A549 (cell line): ENCODE results near the gene CYP24A1. TPM values are rescaled to one million over a fixed set of nuclear protein-coding genes. Genes with fewer than 3 reads are reported as not detected.

Experiments
- ATAC-seq, 2 experiments: fragments of 200-7000 bp in 1 of 2; fragments of >200 bp in 1 of 2; cut with Nextera tagmentation in 1 of 2; cut with Tn5 transposase in 1 of 2; 3 replicates each; pipeline versions ENCODE4 v1.8.0 to v1.9.1; 2018 to 2020; ENCODE audit warnings: mild to moderate bottlenecking in 1 of 2, moderate library complexity in 1 of 2
- CTCF ChIA-PET: fragments of 300-600 bp; sonication (Branson Sonifier 250); formaldehyde crosslinking; extraction: SDS; loops from one replicate; lab custom pipeline; 2021; ENCODE audit warnings: antibody characterized with exemption, inconsistent platforms; lab: Yijun Ruan, JAX
- POLR2A ChIA-PET: fragments of 350-600 bp; formaldehyde crosslinking; extraction: SDS; loops from one replicate; lab custom pipeline; 2021; ENCODE audit warnings: antibody characterized with exemption, inconsistent platforms; lab: Yijun Ruan, JAX
- DNase-seq, 2 experiments: peaks; one replicate each; pipeline versions ENCODE4 v3.0.0 to v3.0.0-alpha.2; 2011 to 2016; ENCODE audit warnings: low read depth in 1 of 2, low spot score in 1 of 2
- FAIRE-seq: peaks from 2 replicates; lab custom pipeline; 2011; peaks lifted over from hg19 to GRCh38; lab: Jason Lieb, UNC
- H3K27ac ChIP-seq, 2 experiments: fragments of >200 bp; sonication (Bioruptor Twin); formaldehyde crosslinking; 3 replicates each; pipeline ENCODE4 v1.5.1; 2016 to 2017
- H3K4me1 ChIP-seq: fragments of >200 bp; sonication (Bioruptor Twin); formaldehyde crosslinking; 3 replicates; pipeline ENCODE4 v1.6.1; 2016
- H3K4me2 ChIP-seq: fragments of >200 bp; sonication (Bioruptor Twin); formaldehyde crosslinking; 3 replicates; pipeline ENCODE4 v1.6.1; 2016
- H3K4me3 ChIP-seq: fragments of >200 bp; sonication (Bioruptor Twin); formaldehyde crosslinking; 3 replicates; pipeline ENCODE4 v1.5.1; 2016
- H3K9me3 ChIP-seq: fragments of >200 bp; sonication (Bioruptor Twin); formaldehyde crosslinking; 3 replicates; pipeline ENCODE4 v1.6.1; 2016
- CHD4 ChIP-seq: fragments of 200-600 bp; sonication (generic); IDR thresholded peaks from 2 replicates; pipeline ENCODE4 v1.6.1; 2016; ENCODE audit warnings: antibody characterized with exemption, mild to moderate bottlenecking, borderline replicate concordance
- EHF ChIP-seq: fragments of 250-450 bp; sonication (Bioruptor Pico); IDR thresholded peaks from 2 replicates; pipeline ENCODE4 v1.5.0; 2020; ENCODE audit warnings: mild to moderate bottlenecking
- FOSB ChIP-seq: fragments of 250-450 bp; sonication (Bioruptor Pico); IDR thresholded peaks from 2 replicates; pipeline ENCODE4 v1.5.0; 2020; ENCODE audit warnings: mild to moderate bottlenecking, moderate library complexity
- FOXS1 ChIP-seq: fragments of 250-450 bp; sonication (Bioruptor Pico); IDR thresholded peaks from 2 replicates; pipeline ENCODE4 v1.5.0; 2020; ENCODE audit warnings: mild to moderate bottlenecking, moderate library complexity
- HEYL ChIP-seq: fragments of 250-450 bp; sonication (Bioruptor Pico); IDR thresholded peaks from 2 replicates; pipeline ENCODE4 v1.8.0; 2021; ENCODE audit warnings: mild to moderate bottlenecking, moderate library complexity
- HOXA7 ChIP-seq: fragments of 250-450 bp; sonication (Bioruptor Pico); IDR thresholded peaks from 2 replicates; pipeline ENCODE4 v1.5.0; 2020; ENCODE audit warnings: mild to moderate bottlenecking, moderate library complexity
- HOXB5 ChIP-seq: fragments of 250-450 bp; sonication (Bioruptor Pico); IDR thresholded peaks from 2 replicates; pipeline ENCODE4 v1.5.0; 2020; ENCODE audit warnings: mild to moderate bottlenecking, moderate library complexity
- JUN ChIP-seq, 2 experiments: fragments of >200 bp; sonication (Bioruptor Twin); formaldehyde crosslinking; IDR thresholded peaks; 2 replicates in 1 of 2; 3 replicates in 1 of 2; pipeline ENCODE4 v1.6.1; 2016 to 2017
- MAFK ChIP-seq: fragments of 450-650 bp; IDR thresholded peaks from 2 replicates; pipeline ENCODE4 v1.6.1; 2014; ENCODE audit not compliant: partially characterized antibody
- RFX5 ChIP-seq: fragments of 450-650 bp; IDR thresholded peaks from 2 replicates; pipeline ENCODE4 v1.7.1; 2014; ENCODE audit warnings: antibody characterized with exemption, mild to moderate bottlenecking, moderate library complexity
- SREBF2 ChIP-seq: fragments of 450-650 bp; IDR thresholded peaks from 2 replicates; pipeline ENCODE4 v1.6.1; 2014; ENCODE audit warnings: mild to moderate bottlenecking, moderate library complexity
- TFCP2L1 ChIP-seq: fragments of 250-450 bp; sonication (Bioruptor Pico); IDR thresholded peaks from 2 replicates; pipeline ENCODE4 v1.5.0; 2021; ENCODE audit warnings: mild to moderate bottlenecking
- TP53 ChIP-seq: fragments of 250-450 bp; sonication (Bioruptor Pico); IDR thresholded peaks from 2 replicates; pipeline ENCODE4 v1.5.0; 2021; ENCODE audit warnings: mild to moderate bottlenecking, moderate library complexity
- ZSCAN20 ChIP-seq: fragments of 250-450 bp; sonication (Bioruptor Pico); IDR thresholded peaks from 2 replicates; pipeline ENCODE4 v1.8.0; 2022; ENCODE audit warnings: mild to moderate bottlenecking, moderate library complexity
- WGBS: methylation state at CpG from one replicate; pipeline ENCODE4 v1.1.6; 2017; ENCODE audit errors: missing lambda C conversion rate; 5-methylcytosine and 5-hydroxymethylcytosine counted together
- polyA plus RNA-seq, 4 experiments: library from polyadenylated mRNA; depleted of rRNA in 3 of 4; stranded (reverse); fragments of >200 nt; fragmentation: RNase III in 1 of 4; extraction: RNeasy Plus Mini Kit Qiagen cat#74134 plus additional on column Dnase treatment in 1 of 4; gene quantifications; 2 replicates in 3 of 4; 3 replicates in 1 of 4; pipeline ENCODE4 v1.2.3, GENCODE V29; 2011 to 2017
- TF ChIP-seq, protein P1 (sequence below): fragments of >200 bp; sonication (Bioruptor Twin); formaldehyde crosslinking; IDR thresholded peaks from 3 replicates; pipeline ENCODE4 v1.6.1; 2016
- TF ChIP-seq, protein P2 (sequence below): fragments of 200-600 bp; sonication (generic); IDR thresholded peaks from 2 replicates; pipeline ENCODE4 v1.6.1; 2016; ENCODE audit warnings: antibody characterized with exemption, mild to moderate bottlenecking, moderate library complexity
- TF ChIP-seq, protein P3 (sequence below): fragments of 250-450 bp; sonication (Bioruptor Pico); IDR thresholded peaks from 2 replicates; pipeline ENCODE4 v1.5.0; 2021; ENCODE audit warnings: mild to moderate bottlenecking, moderate library complexity, borderline replicate concordance
- TF ChIP-seq, protein P4 (sequence below): IDR thresholded peaks from 2 replicates; pipeline ENCODE4 v1.6.1; 2012; ENCODE audit warnings: low read depth, borderline replicate concordance
- TF ChIP-seq, protein P5 (sequence below): fragments of 250-450 bp; sonication (Bioruptor Pico); IDR thresholded peaks from 2 replicates; pipeline ENCODE4 v1.5.0; 2020; ENCODE audit warnings: low read depth, mild to moderate bottlenecking, moderate library complexity
- TF ChIP-seq, protein P6 (sequence below): IDR thresholded peaks from 2 replicates; pipeline ENCODE4 v1.6.1; 2012

The CYP24A1 gene
- polyA plus RNA-seq, 2 of the 4 experiments (the other 2 are of a cell fraction), result 722 to 1,617 TPM

DNA sequence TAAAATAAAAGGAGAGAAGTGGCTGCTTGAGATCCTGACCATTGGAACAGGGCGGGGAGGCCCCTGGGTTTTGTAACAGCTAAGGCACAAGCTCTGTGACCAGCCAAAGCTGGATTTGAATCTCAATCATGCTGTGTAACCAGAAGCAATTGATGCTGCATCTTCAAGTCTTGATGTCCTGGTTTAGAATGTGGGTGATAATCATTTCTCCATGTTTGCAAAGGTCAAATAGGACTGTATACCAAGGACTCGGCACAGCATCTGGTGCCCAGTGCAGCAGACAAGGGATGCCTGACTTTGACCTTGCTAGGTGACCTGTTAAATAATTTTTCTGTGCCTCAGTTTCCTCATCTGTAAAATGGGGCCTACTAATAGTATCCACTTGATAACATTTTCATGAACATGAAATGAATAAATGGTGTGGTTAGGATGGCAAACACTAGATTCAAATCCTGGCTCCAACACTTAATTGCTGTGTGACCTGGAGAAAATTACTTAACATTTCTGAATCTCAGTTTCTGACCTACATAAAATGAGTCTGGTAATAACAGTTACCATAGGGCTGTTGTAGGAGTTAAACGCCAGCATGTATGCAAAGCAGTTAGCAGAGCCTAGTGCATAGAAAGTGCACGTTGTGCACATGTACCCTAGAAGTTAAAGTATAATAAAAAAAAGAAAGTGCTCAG lies 57.1 kb downstream of the CYP24A1 start (continued):
- TF ChIP-seq, protein P1, sequence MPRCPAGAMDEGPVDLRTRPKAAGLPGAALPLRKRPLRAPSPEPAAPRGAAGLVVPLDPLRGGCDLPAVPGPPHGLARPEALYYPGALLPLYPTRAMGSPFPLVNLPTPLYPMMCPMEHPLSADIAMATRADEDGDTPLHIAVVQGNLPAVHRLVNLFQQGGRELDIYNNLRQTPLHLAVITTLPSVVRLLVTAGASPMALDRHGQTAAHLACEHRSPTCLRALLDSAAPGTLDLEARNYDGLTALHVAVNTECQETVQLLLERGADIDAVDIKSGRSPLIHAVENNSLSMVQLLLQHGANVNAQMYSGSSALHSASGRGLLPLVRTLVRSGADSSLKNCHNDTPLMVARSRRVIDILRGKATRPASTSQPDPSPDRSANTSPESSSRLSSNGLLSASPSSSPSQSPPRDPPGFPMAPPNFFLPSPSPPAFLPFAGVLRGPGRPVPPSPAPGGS, result no peak
- TF ChIP-seq, protein P2, sequence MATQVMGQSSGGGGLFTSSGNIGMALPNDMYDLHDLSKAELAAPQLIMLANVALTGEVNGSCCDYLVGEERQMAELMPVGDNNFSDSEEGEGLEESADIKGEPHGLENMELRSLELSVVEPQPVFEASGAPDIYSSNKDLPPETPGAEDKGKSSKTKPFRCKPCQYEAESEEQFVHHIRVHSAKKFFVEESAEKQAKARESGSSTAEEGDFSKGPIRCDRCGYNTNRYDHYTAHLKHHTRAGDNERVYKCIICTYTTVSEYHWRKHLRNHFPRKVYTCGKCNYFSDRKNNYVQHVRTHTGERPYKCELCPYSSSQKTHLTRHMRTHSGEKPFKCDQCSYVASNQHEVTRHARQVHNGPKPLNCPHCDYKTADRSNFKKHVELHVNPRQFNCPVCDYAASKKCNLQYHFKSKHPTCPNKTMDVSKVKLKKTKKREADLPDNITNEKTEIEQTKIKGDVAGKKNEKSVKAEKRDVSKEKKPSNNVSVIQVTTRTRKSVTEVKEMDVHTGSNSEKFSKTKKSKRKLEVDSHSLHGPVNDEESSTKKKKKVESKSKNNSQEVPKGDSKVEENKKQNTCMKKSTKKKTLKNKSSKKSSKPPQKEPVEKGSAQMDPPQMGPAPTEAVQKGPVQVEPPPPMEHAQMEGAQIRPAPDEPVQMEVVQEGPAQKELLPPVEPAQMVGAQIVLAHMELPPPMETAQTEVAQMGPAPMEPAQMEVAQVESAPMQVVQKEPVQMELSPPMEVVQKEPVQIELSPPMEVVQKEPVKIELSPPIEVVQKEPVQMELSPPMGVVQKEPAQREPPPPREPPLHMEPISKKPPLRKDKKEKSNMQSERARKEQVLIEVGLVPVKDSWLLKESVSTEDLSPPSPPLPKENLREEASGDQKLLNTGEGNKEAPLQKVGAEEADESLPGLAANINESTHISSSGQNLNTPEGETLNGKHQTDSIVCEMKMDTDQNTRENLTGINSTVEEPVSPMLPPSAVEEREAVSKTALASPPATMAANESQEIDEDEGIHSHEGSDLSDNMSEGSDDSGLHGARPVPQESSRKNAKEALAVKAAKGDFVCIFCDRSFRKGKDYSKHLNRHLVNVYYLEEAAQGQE, result no peak

DNA sequence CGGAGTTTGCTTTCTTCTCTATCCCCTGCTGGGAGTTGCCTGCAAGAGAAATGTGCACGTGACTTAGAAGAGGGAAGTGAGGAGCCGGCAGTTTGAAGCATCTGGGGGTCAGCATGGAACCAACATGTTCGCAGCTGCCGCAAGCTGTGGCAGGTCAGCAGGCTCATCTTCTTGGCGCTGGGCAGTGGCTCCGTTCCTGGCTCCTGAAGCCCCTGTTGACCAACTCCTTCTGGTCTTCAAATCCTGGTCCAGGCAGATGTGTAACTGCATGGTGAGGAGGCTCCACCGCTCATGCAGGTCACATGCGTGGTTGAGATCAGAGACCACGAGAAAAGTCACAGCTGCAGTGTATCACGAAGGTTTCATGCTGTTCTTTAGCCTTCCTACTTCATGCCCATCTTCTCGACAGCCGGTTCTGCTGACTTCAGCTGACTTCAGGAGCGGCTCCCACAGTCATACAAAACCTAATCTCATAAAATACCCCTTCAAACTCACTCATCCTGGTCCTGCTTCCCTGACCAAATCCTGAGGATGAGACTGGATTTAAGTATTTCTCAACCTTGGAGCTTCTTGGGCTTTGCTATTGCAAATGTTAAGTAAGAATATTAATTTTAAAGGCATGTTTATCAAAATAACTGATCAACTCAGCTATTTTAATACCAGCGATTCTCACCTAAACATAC lies 58.5 kb downstream of the CYP24A1 start:
- Histone ChIP-seq H3K9me3 (peaks cover 21% of the 10 kb centered on the region), H3K27ac (peak overlapping the region; percentile 94 to 98), H3K4me2 (peak overlapping the region; percentile 69), H3K4me3 (no peak overlapping the region), H3K4me1 (peaks cover 76% of the 10 kb centered on the region)
- DNase-seq (peak; percentile 77 to 92), FAIRE-seq (no peak), ATAC-seq (peak; percentile 84 to 88)
- POLR2A ChIA-PET, result interaction anchor here (0.6 to 2.5 kb wide), 16 partner anchors 9 to 494 kb away, joined by 3 to 42 read pairs (median 6); partner anchors contain the start of gene CYP24A1
- CTCF ChIA-PET, result interaction anchor here (0.6 to 4.1 kb wide), 11 partner anchors 10 to 84 kb away, joined by 3 to 47 read pairs (median 5); no protein-coding TSS in a partner anchor
- WGBS, result 38% methylated on average over 15 of the region's 15 CpGs
- TF ChIP-seq, protein P3, sequence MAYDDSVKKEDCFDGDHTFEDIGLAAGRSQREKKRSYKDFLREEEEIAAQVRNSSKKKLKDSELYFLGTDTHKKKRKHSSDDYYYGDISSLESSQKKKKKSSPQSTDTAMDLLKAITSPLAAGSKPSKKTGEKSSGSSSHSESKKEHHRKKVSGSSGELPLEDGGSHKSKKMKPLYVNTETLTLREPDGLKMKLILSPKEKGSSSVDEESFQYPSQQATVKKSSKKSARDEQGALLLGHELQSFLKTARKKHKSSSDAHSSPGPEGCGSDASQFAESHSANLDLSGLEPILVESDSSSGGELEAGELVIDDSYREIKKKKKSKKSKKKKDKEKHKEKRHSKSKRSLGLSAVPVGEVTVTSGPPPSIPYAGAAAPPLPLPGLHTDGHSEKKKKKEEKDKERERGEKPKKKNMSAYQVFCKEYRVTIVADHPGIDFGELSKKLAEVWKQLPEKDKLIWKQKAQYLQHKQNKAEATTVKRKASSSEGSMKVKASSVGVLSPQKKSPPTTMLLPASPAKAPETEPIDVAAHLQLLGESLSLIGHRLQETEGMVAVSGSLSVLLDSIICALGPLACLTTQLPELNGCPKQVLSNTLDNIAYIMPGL, result peak; percentile 52; the same call in 1 of the 2 replicates
- TF ChIP-seq CHD4 (0 out of 2 replicates have a peak, but pooled peaks have one; percentile 17), SREBF2 (no peak), EHF (CRISPR knock-in tag) (peak; percentile 95), HOXB5 (CRISPR knock-in tag) (peak; percentile 91), HEYL (CRISPR knock-in tag) (peak; percentile 93), MAFK (peak; percentile 70), TP53 (peak; percentile 95), FOXS1 (CRISPR knock-in tag) (peak; percentile 70; the same call in 1 of the 2 replicates), JUN (IDR thresholded peaks at IDR 0.05) (no peak), TFCP2L1 (CRISPR knock-in tag) (peak; percentile 51; the same call in 1 of the 2 replicates), FOSB (CRISPR knock-in tag) (peak; percentile 57; the same call in 1 of the 2 replicates), ZSCAN20 (CRISPR knock-in tag) (peak; percentile 89; the same call in 1 of the 2 replicates), RFX5 (no peak), HOXA7 (CRISPR knock-in tag) (peak; percentile 60; the same call in 1 of the 2 replicates)
- TF ChIP-seq, protein P2, result no peak
- TF ChIP-seq, protein P4, sequence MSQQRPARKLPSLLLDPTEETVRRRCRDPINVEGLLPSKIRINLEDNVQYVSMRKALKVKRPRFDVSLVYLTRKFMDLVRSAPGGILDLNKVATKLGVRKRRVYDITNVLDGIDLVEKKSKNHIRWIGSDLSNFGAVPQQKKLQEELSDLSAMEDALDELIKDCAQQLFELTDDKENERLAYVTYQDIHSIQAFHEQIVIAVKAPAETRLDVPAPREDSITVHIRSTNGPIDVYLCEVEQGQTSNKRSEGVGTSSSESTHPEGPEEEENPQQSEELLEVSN, result peak; percentile 90
- TF ChIP-seq, protein P5, sequence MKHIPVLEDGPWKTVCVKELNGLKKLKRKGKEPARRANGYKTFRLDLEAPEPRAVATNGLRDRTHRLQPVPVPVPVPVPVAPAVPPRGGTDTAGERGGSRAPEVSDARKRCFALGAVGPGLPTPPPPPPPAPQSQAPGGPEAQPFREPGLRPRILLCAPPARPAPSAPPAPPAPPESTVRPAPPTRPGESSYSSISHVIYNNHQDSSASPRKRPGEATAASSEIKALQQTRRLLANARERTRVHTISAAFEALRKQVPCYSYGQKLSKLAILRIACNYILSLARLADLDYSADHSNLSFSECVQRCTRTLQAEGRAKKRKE (CRISPR knock-in tag), result peak; percentile 94
- TF ChIP-seq, protein P1, result no peak
- TF ChIP-seq, protein P6, sequence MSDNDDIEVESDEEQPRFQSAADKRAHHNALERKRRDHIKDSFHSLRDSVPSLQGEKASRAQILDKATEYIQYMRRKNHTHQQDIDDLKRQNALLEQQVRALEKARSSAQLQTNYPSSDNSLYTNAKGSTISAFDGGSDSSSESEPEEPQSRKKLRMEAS, result peak; percentile 91
